HG03354 (cell line): Measurements from ENCODE around the gene SMG9.
"Not testable (repeated sequence)": the region's sequence is repeated elsewhere in the genome, so short reads cannot be mapped to it uniquely, and the experiment has no call there.

Source experiments
- ATAC-seq: cut with Tn5 transposase; IDR thresholded peaks from one replicate; pipeline ENCODE4 v1.9.1; 2021; ENCODE audit warnings: mild to moderate bottlenecking; ENCODE audit not compliant: unreplicated experiment, poor library complexity, severe bottlenecking

The SMG9 gene

GRCh38 chr19:43699506-43700394, 55.0 kb downstream of the SMG9 start:
- no peak for ATAC-seq

GRCh38 chr19:43697295-43697694, 57.5 kb downstream of the SMG9 start:
- ATAC-seq: no peak

GRCh38 chr19:43695985-43696704, 58.6 kb downstream of the SMG9 start:
- ATAC-seq: no peak

- ATAC-seq: no peak
Measured at GRCh38 chr19:43694553-43694952, 60.2 kb downstream of the SMG9 start.

GRCh38 chr19:43692877-43693276, 61.9 kb downstream of the SMG9 start:
- ATAC-seq: no peak

- ATAC-seq: no peak
Measured at GRCh38 chr19:43692385-43692784, 62.4 kb downstream of the SMG9 start.

- ATAC-seq: no peak
Measured at GRCh38 chr19:43691755-43692154, 63.0 kb downstream of the SMG9 start.

- no peak for ATAC-seq
Measured at GRCh38 chr19:43690890-43691289, 63.9 kb downstream of the SMG9 start.

GRCh38 chr19:43690444-43690843, 64.3 kb downstream of the SMG9 start:
- no peak for ATAC-seq

GRCh38 chr19:43688059-43688701, 66.6 kb downstream of the SMG9 start:
- no peak for ATAC-seq

GRCh38 chr19:43687660-43687997, 67.1 kb downstream of the SMG9 start:
- no peak for ATAC-seq

- ATAC-seq: no peak
Measured at GRCh38 chr19:43684326-43684725, 70.4 kb downstream of the SMG9 start.

- no peak for ATAC-seq
Measured at GRCh38 chr19:43683905-43684304, 70.9 kb downstream of the SMG9 start.

- no peak for ATAC-seq
Measured at GRCh38 chr19:43682824-43683661, 71.7 kb downstream of the SMG9 start.

GRCh38 chr19:43682269-43682668, 72.5 kb downstream of the SMG9 start:
- not testable (repeated sequence) for ATAC-seq

- ATAC-seq: no peak
Measured at GRCh38 chr19:43681821-43682220, 72.9 kb downstream of the SMG9 start.

GRCh38 chr19:43678512-43679261, 76.1 kb downstream of the SMG9 start:
- ATAC-seq: no peak
